HG02870 (cell line): ENCODE measurements around the gene MEIOSIN.
A peak's percentile ranks its signal among the peaks of the same experiment; 100 is the strongest.

Source experiments
- ATAC-seq: cut with Tn5 transposase; IDR thresholded peaks from one replicate; pipeline ENCODE4 v1.9.1; 2021; ENCODE audit warnings: mild to moderate bottlenecking, moderate library complexity; ENCODE audit not compliant: unreplicated experiment

Gene MEIOSIN

GRCh38 chr19:45763691-45764294 lies 30.6 kb downstream of the MEIOSIN start:
- no peak for ATAC-seq

GRCh38 chr19:45764475-45764874 lies 31.2 kb downstream of the MEIOSIN start:
- ATAC-seq, result no peak

- ATAC-seq, result no peak
These were observed 31.9 kb downstream of the MEIOSIN start for GRCh38 chr19:45764945-45765701.

- no peak for ATAC-seq
These were observed 32.6 kb downstream of the MEIOSIN start for GRCh38 chr19:45765702-45766295.

- no peak for ATAC-seq
These were observed 33.1 kb downstream of the MEIOSIN start for GRCh38 chr19:45766296-45766868.

- ATAC-seq, result no peak
These were observed 33.7 kb downstream of the MEIOSIN start for GRCh38 chr19:45766869-45767346.

- ATAC-seq, result no peak
These were observed 34.2 kb downstream of the MEIOSIN start for GRCh38 chr19:45767410-45767880.

- ATAC-seq, result no peak
These were observed 34.8 kb downstream of the MEIOSIN start for GRCh38 chr19:45767881-45768654.

GRCh38 chr19:45768655-45768983 lies 35.4 kb downstream of the MEIOSIN start:
- ATAC-seq, result no peak

- ATAC-seq, result peak; percentile 53
These were observed 35.9 kb downstream of the MEIOSIN start, which contains the start of gene SIX5 for GRCh38 chr19:45768984-45769782. TSS of gene SIX5 (minus strand) at chr19:45769252. CDS start at chr19:45768844, 408 bp downstream.

- no peak for ATAC-seq
These were observed 36.6 kb downstream of the MEIOSIN start for GRCh38 chr19:45769821-45770191.

- peak; percentile 45 for ATAC-seq
These were observed 37.2 kb downstream of the MEIOSIN start for GRCh38 chr19:45770192-45771101.

GRCh38 chr19:45771311-45771933 lies 38.2 kb downstream of the MEIOSIN start:
- ATAC-seq, result no peak

- no peak for ATAC-seq
These were observed 39.0 kb downstream of the MEIOSIN start for GRCh38 chr19:45772130-45772840.

GRCh38 chr19:45772912-45773311 lies 39.7 kb downstream of the MEIOSIN start:
- ATAC-seq, result no peak

GRCh38 chr19:45773384-45773783 lies 40.1 kb downstream of the MEIOSIN start:
- ATAC-seq, result no peak

- ATAC-seq, result no peak
These were observed 41.5 kb downstream of the MEIOSIN start for GRCh38 chr19:45774765-45775164.

- ATAC-seq, result no peak
These were observed 44.2 kb downstream of the MEIOSIN start for GRCh38 chr19:45777395-45777961.
